GM12873 (cell line): Measurements from ENCODE around the gene PTGFRN.

Source experiments
- TF ChIP-seq, protein P1 (sequence below): IDR thresholded peaks from 2 replicates; pipeline ENCODE4 v1.5.1; 2012; ENCODE audit warnings: low read depth, mild to moderate bottlenecking, moderate library complexity, low read length, control low read depth; ENCODE audit not compliant: insufficient read depth; ENCODE audit errors: missing control alignments

PTGFRN gene

DNA sequence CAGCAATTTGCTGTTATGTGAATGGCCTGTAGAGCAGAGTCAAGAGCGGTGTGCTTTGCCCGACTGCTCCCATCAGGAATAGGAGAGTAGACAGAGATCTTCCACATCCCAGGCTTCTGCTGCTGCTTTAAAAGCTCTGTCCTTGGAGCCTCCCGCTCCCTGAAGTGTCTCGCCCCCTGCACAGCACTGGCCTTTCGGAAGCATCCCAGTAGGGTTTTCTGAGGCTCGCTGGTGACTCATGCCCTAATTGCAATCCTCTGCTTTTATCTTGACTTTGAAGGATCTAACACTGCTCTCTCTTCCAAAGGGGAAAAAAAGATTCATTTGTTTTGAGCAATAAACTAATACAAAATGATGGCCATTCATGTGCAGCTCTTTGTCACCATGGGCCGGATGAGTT lies 78.5 kb downstream of the PTGFRN start:
- TF ChIP-seq, protein P1, sequence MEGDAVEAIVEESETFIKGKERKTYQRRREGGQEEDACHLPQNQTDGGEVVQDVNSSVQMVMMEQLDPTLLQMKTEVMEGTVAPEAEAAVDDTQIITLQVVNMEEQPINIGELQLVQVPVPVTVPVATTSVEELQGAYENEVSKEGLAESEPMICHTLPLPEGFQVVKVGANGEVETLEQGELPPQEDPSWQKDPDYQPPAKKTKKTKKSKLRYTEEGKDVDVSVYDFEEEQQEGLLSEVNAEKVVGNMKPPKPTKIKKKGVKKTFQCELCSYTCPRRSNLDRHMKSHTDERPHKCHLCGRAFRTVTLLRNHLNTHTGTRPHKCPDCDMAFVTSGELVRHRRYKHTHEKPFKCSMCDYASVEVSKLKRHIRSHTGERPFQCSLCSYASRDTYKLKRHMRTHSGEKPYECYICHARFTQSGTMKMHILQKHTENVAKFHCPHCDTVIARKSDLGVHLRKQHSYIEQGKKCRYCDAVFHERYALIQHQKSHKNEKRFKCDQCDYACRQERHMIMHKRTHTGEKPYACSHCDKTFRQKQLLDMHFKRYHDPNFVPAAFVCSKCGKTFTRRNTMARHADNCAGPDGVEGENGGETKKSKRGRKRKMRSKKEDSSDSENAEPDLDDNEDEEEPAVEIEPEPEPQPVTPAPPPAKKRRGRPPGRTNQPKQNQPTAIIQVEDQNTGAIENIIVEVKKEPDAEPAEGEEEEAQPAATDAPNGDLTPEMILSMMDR = no peak

DNA sequence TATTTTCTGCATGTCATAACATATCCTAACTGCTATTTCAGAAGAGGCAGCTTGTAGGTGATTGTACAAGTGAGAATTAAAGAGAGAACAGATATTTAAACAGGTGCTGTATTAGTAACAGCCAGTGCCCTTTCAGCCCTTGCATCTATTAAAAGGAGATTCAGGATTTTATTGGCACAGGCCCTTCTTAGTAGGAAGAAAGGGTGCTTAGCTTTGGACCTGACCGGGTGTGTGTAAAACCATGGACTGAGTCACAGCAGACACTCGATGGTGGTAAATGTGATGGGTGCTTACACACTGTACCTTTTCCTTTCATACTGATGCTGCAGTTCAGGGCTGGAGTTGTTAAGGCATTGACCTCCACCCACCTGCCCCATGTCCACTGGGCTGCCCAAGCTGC lies 79.2 kb downstream of the PTGFRN start:
- TF ChIP-seq, protein P1 = no peak

DNA sequence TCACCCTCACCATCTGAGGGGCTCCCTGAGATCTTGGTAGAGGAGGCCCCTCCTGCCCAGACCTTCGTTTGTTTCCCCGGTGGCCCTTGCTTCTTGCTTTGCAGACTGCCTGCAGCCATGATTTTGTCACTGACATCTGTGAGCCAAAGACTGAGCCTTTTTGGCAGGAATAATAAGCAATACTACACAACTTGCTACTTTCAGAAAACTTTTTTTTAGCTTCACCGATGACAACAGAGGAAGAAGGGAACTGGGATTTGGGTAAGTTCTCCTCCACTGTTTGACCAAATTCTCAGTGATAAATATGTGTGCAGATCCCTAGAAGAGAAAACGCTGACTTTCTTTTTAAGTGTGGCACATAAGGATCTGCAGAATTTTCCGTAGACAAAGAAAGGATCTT lies 80.1 kb downstream of the PTGFRN start:
- TF ChIP-seq, protein P1 = no peak

DNA sequence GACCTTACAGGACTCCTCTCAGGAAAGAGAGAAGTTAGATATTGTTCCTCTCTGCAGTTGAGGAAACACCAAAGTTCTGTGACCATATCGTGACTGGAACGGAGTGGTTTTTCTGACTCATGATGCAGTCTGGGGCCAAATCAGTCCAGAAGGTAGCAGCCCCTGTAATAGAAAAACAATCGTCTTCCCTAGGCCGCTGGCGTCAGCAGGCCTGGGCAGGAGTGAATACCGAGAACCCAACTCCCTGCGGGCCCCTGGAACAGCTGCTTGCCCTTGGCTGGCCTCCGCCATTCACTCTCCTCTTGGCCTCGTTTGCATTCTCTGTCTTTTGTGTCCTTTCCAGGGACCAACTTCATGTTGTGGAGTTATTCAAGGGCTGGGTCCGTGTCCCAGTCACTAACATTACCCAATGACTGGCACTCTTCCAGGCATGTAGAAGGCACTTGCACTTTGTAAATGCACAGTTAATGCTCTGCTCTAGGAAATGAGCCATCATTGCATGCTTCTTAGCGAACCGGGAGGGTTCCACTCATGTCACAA lies 81.0 kb downstream of the PTGFRN start:
- TF ChIP-seq, protein P1 = no peak

DNA sequence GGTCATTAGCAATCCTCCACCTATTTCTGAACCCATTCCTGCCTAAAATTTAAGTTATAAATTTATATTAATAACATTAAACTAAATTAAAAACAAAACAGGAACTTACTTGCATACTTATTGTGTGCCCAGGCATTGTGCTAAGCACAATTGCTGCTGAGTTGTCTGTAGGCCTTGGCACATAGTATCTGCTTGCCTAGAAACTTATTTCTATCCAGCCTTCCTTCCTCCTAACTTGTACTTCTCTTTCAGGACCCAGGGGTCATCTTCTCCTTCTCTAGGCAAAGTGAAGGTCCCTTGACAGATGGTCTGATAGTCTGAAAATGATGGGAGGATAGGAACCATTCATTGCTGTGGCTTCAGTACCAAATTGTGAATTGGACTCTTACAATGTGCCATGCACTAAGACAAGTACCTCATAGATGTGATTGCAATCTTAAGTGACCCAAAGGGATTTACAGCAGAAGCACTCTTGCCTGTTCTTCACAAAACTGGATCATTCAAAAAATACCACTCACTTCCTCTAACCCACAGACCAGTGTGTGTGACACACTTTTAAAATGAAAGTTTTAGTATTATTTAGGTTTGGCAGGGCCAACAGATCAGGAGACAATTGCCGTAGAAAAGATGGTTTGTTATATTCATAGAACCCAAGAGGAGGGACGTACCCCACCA lies 81.6 kb downstream of the PTGFRN start:
- TF ChIP-seq, protein P1 = no peak

DNA sequence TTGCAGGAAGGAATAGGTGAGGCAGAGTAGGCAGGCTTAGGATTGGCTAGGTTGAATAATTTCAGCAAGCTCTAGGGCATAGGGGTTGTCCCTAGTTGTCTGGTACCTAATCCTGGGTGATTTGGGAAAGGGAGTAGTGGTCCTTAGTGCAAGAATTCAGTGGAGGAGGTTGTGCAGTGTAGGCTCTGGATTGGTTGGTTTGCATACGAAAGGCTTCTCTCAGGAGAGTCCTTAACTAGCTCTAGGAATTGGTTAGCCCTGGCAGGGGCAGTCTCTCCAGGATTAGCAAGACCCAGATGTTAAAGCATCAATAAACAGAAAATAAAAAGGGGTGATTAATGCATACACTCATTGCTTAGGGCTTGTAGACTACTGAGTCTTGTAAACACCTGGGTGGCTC lies 82.2 kb downstream of the PTGFRN start:
- TF ChIP-seq, protein P1 = no peak

DNA sequence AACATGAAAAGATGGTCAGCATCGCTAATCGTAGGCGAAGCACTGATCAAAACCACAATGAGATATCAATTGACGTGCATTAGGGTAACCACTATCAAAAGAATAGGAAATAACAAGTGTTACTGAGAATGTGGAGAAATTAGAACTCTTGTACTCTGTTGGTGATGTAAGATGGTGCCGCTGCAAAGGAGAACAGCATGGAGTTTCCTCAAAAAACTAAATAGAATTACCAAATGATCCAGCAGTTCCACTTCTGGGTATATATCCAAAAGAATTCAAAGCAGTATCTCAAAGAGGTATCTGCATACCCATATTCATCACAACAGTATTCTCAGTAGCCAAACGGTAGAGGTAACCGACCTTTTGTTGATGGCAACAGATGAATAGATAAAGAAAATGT lies 83.6 kb downstream of the PTGFRN start:
- TF ChIP-seq, protein P1 = no peak
